ENCODE results near the gene MARCHF9. TPM values are rescaled to one million over a fixed set of nuclear protein-coding genes. Genes with fewer than 3 reads are reported as not detected.
"Not testable (repeated sequence)": the region's sequence is repeated elsewhere in the genome, so short reads cannot be mapped to it uniquely, and the experiment has no call there.

MARCHF9 gene
- total RNA-seq, 6 experiments from 2014 or later: 0.94 to 3.2 (median 1.2) TPM

DNA sequence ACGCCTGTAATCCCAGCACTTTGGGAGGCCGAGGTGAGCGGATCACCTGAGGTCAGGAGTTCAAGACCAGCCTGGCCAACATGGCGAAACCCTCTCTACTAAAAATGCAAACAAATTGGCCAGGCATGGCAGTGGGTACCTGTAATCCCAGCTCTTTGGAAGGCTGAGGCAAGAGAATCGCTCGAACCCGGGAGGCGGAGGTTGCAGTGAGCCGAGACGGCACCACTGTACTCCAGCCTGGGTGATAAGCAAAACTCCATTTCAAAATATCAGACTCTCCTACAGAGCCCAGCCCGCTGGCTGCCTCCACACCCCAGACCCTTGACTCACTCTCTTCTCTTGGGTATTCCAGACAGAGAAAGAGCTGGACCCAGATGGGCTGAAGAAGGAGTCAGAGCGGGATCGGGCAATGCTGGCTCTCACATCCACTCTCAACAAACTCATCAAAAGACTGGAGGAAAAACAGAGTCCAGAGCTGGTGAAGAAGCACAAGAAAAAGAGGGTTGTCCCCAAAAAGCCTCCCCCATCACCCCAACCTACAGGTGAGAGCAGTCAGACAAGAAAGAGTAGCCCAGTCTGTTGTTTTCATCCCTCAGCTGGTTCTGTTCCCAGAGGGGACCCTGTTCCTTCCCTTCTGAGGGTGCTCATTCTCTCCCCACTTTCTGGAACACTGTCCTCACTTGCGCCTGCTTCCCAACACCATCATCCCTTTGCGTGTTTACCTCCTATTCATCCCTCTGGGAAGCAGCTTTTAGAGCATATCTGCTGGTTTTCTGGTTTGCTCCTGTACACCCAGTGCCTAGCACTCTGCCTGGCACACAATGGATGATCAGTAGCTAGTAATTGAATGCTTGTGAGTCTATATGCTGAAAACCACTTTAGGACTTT is 36.0 kb upstream of the MARCHF9 start:
- DNase-seq: no peak
- H3K9me3 Mint-ChIP-seq: no peaks in the 10 kb centered on the region
- no peak overlapping the region for H3K27ac Mint-ChIP-seq
- peaks cover 27% of the 10 kb centered on the region for H3K36me3 Mint-ChIP-seq (ENCODE audit: low read depth)
- H3K4me3 Mint-ChIP-seq: no peak overlapping the region
- TF ChIP-seq, protein P1, sequence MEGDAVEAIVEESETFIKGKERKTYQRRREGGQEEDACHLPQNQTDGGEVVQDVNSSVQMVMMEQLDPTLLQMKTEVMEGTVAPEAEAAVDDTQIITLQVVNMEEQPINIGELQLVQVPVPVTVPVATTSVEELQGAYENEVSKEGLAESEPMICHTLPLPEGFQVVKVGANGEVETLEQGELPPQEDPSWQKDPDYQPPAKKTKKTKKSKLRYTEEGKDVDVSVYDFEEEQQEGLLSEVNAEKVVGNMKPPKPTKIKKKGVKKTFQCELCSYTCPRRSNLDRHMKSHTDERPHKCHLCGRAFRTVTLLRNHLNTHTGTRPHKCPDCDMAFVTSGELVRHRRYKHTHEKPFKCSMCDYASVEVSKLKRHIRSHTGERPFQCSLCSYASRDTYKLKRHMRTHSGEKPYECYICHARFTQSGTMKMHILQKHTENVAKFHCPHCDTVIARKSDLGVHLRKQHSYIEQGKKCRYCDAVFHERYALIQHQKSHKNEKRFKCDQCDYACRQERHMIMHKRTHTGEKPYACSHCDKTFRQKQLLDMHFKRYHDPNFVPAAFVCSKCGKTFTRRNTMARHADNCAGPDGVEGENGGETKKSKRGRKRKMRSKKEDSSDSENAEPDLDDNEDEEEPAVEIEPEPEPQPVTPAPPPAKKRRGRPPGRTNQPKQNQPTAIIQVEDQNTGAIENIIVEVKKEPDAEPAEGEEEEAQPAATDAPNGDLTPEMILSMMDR (IDR thresholded peaks at IDR 0.05): no peak
- H3K27me3 Mint-ChIP-seq (ENCODE audit: insufficient read depth): no peaks in the 10 kb centered on the region; the same call in 1 of the 2 replicates
- H3K4me1 Mint-ChIP-seq (ENCODE audit: low read depth): no peaks in the 10 kb centered on the region

DNA sequence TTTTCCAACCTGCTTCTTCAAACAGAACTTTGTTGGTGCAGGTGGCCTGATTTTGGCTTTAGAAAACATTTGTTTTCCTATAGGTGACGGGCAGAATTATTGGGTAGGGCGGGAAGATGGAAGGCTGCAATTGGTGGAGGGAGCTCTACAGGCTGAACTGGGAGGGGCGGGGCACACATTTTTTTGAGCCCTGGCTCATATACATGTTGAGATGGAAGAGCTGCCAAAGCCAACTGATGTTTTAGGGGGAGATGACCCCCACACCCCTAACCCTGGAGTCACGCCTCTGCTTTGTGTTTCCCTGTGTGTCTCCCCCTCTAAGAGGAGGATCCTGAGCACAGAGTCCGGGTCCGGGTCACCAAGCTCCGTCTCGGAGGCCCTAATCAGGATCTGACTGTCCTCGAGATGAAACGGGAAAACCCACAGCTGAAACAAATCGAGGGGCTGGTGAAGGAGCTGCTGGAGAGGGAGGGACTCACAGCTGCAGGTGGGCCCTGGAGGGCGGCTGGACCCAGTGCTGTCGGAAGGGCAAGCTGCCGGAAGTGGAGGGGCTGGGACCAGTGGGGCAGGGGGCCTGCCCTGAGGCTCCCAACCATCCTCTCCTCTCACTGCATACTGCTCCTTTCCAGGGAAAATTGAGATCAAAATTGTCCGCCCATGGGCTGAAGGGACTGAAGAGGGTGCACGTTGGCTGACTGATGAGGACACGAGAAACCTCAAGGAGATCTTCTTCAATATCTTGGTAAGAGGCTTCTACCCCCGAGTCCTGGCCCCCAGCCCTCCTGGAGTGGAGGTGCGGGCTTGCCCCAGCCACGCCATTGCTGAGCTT is 34.9 kb upstream of the MARCHF9 start:
- Mint-ChIP-seq H3K36me3 (ENCODE audit: low read depth) (peaks cover 27% of the 10 kb centered on the region), H3K4me1 (ENCODE audit: low read depth) (no peaks in the 10 kb centered on the region), H3K27ac (no peak overlapping the region), H3K9me3 (no peaks in the 10 kb centered on the region), H3K4me3 (no peak overlapping the region), H3K27me3 (ENCODE audit: insufficient read depth) (no peaks in the 10 kb centered on the region; the same call in 1 of the 2 replicates)
- TF ChIP-seq, protein P1 (IDR thresholded peaks at IDR 0.05): no peak
- DNase-seq: no peak

DNA sequence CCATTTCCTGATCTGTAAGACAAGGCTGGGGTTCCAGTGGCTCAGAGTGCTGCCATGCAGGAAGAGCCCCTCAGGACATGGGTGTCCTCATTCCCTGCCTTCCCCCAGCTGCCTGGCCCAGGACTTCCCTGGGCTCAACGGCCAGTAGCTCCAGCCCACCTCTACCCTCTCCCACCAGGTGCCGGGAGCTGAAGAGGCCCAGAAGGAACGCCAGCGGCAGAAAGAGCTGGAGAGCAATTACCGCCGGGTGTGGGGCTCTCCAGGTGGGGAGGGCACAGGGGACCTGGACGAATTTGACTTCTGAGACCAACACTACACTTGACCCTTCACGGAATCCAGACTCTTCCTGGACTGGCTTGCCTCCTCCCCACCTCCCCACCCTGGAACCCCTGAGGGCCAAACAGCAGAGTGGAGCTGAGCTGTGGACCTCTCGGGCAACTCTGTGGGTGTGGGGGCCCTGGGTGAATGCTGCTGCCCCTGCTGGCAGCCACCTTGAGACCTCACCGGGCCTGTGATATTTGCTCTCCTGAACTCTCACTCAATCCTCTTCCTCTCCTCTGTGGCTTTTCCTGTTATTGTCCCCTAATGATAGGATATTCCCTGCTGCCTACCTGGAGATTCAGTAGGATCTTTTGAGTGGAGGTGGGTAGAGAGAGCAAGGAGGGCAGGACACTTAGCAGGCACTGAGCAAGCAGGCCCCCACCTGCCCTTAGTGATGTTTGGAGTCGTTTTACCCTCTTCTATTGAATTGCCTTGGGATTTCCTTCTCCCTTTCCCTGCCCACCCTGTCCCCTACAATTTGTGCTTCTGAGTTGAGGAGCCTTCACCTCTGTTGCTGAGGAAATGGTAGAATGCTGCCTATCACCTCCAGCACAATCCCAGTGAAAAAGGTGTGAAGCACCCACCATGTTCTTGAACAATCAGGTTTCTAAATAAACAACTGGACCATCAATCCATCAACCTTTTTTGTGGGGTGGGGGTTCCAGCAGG is 34.0 kb upstream of the MARCHF9 start:
- Mint-ChIP-seq H3K27ac (no peak overlapping the region), H3K36me3 (ENCODE audit: low read depth) (peaks cover 27% of the 10 kb centered on the region), H3K4me3 (no peak overlapping the region), H3K9me3 (no peaks in the 10 kb centered on the region), H3K4me1 (ENCODE audit: low read depth) (no peaks in the 10 kb centered on the region), H3K27me3 (ENCODE audit: insufficient read depth) (no peaks in the 10 kb centered on the region; the same call in 1 of the 2 replicates)
- no peak for DNase-seq
- TF ChIP-seq, protein P1 (IDR thresholded peaks at IDR 0.05): no peak

DNA sequence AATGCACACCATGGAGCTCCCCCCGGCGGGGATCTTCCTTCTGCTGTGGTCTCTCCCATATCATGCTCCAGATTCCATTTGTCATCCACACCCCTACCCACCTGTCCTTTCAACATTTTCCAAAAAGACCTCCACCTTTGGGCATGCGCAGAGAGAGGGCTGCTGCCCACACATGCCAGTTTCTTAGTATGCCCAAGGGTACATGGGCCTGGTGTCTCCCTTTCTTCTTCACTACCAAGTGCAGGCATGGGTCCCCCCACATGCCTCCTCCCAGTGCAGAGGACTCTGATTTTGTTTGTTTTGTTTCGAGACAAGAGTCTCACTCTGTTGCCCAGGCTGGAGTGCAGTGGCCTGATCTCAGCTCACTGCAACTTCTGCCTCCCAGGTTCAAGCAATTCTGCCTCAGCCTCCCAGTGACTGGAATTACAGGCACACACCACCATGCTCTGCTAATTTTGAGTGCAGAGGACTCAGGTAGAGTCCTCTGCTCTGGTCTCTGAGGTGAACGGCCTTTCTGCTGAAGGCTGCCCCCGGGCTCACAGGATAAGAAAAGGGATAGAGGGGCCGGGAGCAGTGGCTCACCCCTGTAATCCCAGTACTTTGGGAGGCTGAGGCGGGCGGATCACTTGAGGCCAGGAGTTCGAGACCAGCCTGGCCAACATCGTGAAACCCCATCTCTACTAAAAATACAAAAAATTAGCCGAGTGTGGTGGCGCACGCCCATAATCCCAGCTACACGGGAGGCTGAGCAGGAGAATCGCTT is 32.9 kb upstream of the MARCHF9 start:
- H3K27ac Mint-ChIP-seq; H3K9me3 Mint-ChIP-seq; H3K4me1 Mint-ChIP-seq (ENCODE audit: low read depth); DNase-seq; H3K4me3 Mint-ChIP-seq; H3K27me3 Mint-ChIP-seq (ENCODE audit: insufficient read depth): not testable (repeated sequence)
- peaks cover 24% of the 10 kb centered on the region for H3K36me3 Mint-ChIP-seq (ENCODE audit: low read depth)
